OCI-LY1 (cell line): Measurements from ENCODE around the gene ANKRD34A.

Experiments used
- H2AFZ ChIP-seq: fragments of 200-600 bp; sonication (generic), shearing (Covaris generic); 2 replicates; pipeline ENCODE4 v1.6.0; 2014; ENCODE audit warnings: antibody characterized with exemption, mild to moderate bottlenecking, low read length
- H3F3A ChIP-seq: fragments of 200-600 bp; sonication (generic), shearing (Covaris generic); 2 replicates; pipeline ENCODE4 v1.6.0; 2014; ENCODE audit warnings: mild to moderate bottlenecking, antibody characterized with exemption, low read length, moderate library complexity; ENCODE audit not compliant: insufficient read depth
- H3K27ac ChIP-seq: fragments of 200-600 bp; sonication (generic); 2 replicates; pipeline ENCODE4 v1.5.1; 2014; ENCODE audit warnings: low read length, mixed run types, mild to moderate bottlenecking, low read depth; ENCODE audit not compliant: poor library complexity, severe bottlenecking
- H3K27me3 ChIP-seq: fragments of 200-600 bp; sonication (generic); 2 replicates; pipeline ENCODE4 v1.6.0; 2014; ENCODE audit warnings: antibody characterized with exemption, mild to moderate bottlenecking, low read length, moderate library complexity; ENCODE audit not compliant: insufficient read depth
- H3K36me3 ChIP-seq: fragments of 200-600 bp; sonication (generic); 2 replicates; pipeline ENCODE4 v1.6.1; 2014; ENCODE audit warnings: mild to moderate bottlenecking, antibody characterized with exemption, low read length, moderate library complexity, mixed read lengths; ENCODE audit not compliant: insufficient read depth
- H3K4me1 ChIP-seq: fragments of 200-600 bp; sonication (generic); 2 replicates; pipeline ENCODE4 v1.5.1; 2014; ENCODE audit warnings: mild to moderate bottlenecking, low read length, moderate library complexity; ENCODE audit not compliant: insufficient read depth, severe bottlenecking
- H3K4me2 ChIP-seq: fragments of 200-600 bp; sonication (generic), shearing (Covaris generic); 2 replicates; pipeline ENCODE4 v1.6.1; 2014; ENCODE audit warnings: low read length
- H3K4me3 ChIP-seq: fragments of 200-600 bp; sonication (generic); 2 replicates; pipeline ENCODE4 v1.5.1; 2014; ENCODE audit warnings: low read length, low read depth, mild to moderate bottlenecking, mixed read lengths; ENCODE audit not compliant: poor library complexity, severe bottlenecking
- H3K79me2 ChIP-seq: fragments of 200-600 bp; shearing (Covaris generic); 2 replicates; pipeline ENCODE4 v1.6.1; 2016; ENCODE audit warnings: mixed run types, low read length, mixed read lengths; ENCODE audit not compliant: insufficient read depth
- H3K9ac ChIP-seq: fragments of 200-600 bp; sonication (generic), shearing (Covaris generic); 2 replicates; pipeline ENCODE4 v1.6.1; 2014; ENCODE audit warnings: mild to moderate bottlenecking, low read length, mixed read lengths
- H3K9me2 ChIP-seq: fragments of 200-600 bp; sonication (generic), shearing (Covaris generic); 2 replicates; pipeline ENCODE4 v1.6.1; 2014; ENCODE audit warnings: low read depth, mild to moderate bottlenecking, low read length, mixed read lengths
- H3K9me3 ChIP-seq: fragments of 200-600 bp; shearing (Covaris generic); 2 replicates; pipeline ENCODE4 v1.6.1; 2014; ENCODE audit warnings: low read length, mixed read lengths
- H4K20me1 ChIP-seq: fragments of 200-600 bp; sonication (generic), shearing (Covaris generic); 2 replicates; pipeline ENCODE4 v1.6.0; 2016; ENCODE audit warnings: mild to moderate bottlenecking, low read length; ENCODE audit not compliant: insufficient read depth
- EZH2 ChIP-seq: fragments of 200-600 bp; sonication (generic), shearing (Covaris generic); IDR thresholded peaks from 2 replicates; pipeline ENCODE4 v1.8.0; 2017; ENCODE audit warnings: borderline replicate concordance, mixed run types, mild to moderate bottlenecking, antibody characterized with exemption, low read length, moderate library complexity, mixed read lengths
- TF ChIP-seq, protein P1 (sequence below): fragments of 200-600 bp; sonication (generic), shearing (Covaris generic); IDR thresholded peaks from 2 replicates; pipeline ENCODE4 v1.5.1; 2017; ENCODE audit warnings: mild to moderate bottlenecking, antibody characterized with exemption, low read length, moderate library complexity, mixed read lengths

The ANKRD34A gene

DNA sequence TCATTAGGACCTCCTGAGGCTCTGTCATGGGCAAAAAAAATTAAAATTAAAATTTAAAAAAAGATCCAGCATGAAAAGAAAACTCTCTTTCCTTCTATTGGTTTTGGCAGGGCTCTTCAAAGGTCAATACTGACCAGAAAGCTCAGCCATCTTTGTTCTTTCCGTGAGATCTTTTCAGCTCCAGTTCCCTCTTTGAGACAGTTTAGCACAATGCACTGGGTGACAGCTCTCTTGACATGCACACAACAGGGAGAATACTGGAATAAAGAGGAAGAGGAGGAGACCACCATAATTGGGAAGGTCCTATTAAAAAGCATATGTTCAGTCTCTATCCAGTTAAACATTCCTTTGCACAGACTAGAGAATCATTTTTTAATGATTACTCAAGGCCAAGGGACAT is 12.8 kb downstream of the ANKRD34A start:
- peaks cover 25% of the 10 kb centered on the region for H3K4me1 ChIP-seq
- H2AFZ ChIP-seq: no peak overlapping the region
- H3F3A ChIP-seq: no peaks in the 10 kb centered on the region
- TF ChIP-seq, protein P1, sequence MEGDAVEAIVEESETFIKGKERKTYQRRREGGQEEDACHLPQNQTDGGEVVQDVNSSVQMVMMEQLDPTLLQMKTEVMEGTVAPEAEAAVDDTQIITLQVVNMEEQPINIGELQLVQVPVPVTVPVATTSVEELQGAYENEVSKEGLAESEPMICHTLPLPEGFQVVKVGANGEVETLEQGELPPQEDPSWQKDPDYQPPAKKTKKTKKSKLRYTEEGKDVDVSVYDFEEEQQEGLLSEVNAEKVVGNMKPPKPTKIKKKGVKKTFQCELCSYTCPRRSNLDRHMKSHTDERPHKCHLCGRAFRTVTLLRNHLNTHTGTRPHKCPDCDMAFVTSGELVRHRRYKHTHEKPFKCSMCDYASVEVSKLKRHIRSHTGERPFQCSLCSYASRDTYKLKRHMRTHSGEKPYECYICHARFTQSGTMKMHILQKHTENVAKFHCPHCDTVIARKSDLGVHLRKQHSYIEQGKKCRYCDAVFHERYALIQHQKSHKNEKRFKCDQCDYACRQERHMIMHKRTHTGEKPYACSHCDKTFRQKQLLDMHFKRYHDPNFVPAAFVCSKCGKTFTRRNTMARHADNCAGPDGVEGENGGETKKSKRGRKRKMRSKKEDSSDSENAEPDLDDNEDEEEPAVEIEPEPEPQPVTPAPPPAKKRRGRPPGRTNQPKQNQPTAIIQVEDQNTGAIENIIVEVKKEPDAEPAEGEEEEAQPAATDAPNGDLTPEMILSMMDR: no peak
- TF ChIP-seq EZH2: no peak
- H3K9me3 ChIP-seq: no peaks in the 10 kb centered on the region
- no peak overlapping the region for H3K27ac ChIP-seq
- no peak overlapping the region for H3K4me2 ChIP-seq
- H3K36me3 ChIP-seq: peaks cover 29% of the 10 kb centered on the region; the same call in 1 of the 2 replicates
- no peaks in the 10 kb centered on the region for H4K20me1 ChIP-seq
- H3K4me3 ChIP-seq: no peak overlapping the region
- no peaks in the 10 kb centered on the region; the same call in 1 of the 2 replicates for H3K79me2 ChIP-seq
- H3K9me2 ChIP-seq: no peaks in the 10 kb centered on the region
- no peak overlapping the region for H3K9ac ChIP-seq
- H3K27me3 ChIP-seq: no peaks in the 10 kb centered on the region

GRCh38 chr1:145949219-145949618 is 15.2 kb downstream of the ANKRD34A start:
- H3K4me1 ChIP-seq: peaks cover 3% of the 10 kb centered on the region
- H3K27me3 ChIP-seq: no peaks in the 10 kb centered on the region
- H4K20me1 ChIP-seq: no peaks in the 10 kb centered on the region
- H3K27ac ChIP-seq: no peak overlapping the region
- H2AFZ ChIP-seq: no peak overlapping the region
- no peak overlapping the region for H3K4me2 ChIP-seq
- H3K9ac ChIP-seq: no peak overlapping the region
- H3K79me2 ChIP-seq: no peaks in the 10 kb centered on the region
- H3K36me3 ChIP-seq: peaks cover 25% of the 10 kb centered on the region; the same call in 1 of the 2 replicates
- H3F3A ChIP-seq: no peaks in the 10 kb centered on the region
- H3K4me3 ChIP-seq: no peak overlapping the region
- H3K9me3 ChIP-seq: no peaks in the 10 kb centered on the region
- TF ChIP-seq, protein P1: no peak
- TF ChIP-seq EZH2: no peak
- H3K9me2 ChIP-seq: no peaks in the 10 kb centered on the region

GRCh38 chr1:145947551-145947950 is 16.8 kb downstream of the ANKRD34A start:
- H2AFZ ChIP-seq: no peak overlapping the region
- no peak overlapping the region for H3K4me3 ChIP-seq
- H3K27ac ChIP-seq: no peak overlapping the region
- no peaks in the 10 kb centered on the region for H3K9me3 ChIP-seq
- H3K9ac ChIP-seq: no peak overlapping the region
- no peaks in the 10 kb centered on the region for H3K79me2 ChIP-seq
- H3K4me1 ChIP-seq: no peaks in the 10 kb centered on the region
- peaks cover 17% of the 10 kb centered on the region; the same call in 1 of the 2 replicates for H3K36me3 ChIP-seq
- H4K20me1 ChIP-seq: no peaks in the 10 kb centered on the region
- no peaks in the 10 kb centered on the region for H3K27me3 ChIP-seq
- H3F3A ChIP-seq: no peaks in the 10 kb centered on the region
- no peaks in the 10 kb centered on the region for H3K9me2 ChIP-seq
- no peak for TF ChIP-seq EZH2
- TF ChIP-seq, protein P1: no peak
- H3K4me2 ChIP-seq: no peak overlapping the region
